Measurements from ENCODE around the gene EGFR.

EGFR gene

GRCh38 chr7:55118426-55118825, 99.6 kb downstream of the EGFR start:
- Histone ChIP-seq H3K9ac (no peak overlapping the region), H3K4me1 (no peaks in the 10 kb centered on the region), H3K4me3 (no peak overlapping the region), H3K4me2 (no peak overlapping the region), H3K27me3 (no peaks in the 10 kb centered on the region), H3K9me3 (no peaks in the 10 kb centered on the region), H3K36me3 (no peaks in the 10 kb centered on the region), H3K27ac (no peak overlapping the region), H4K20me1 (no peaks in the 10 kb centered on the region)
- TF ChIP-seq Cebpa-rat (IDR thresholded peaks at IDR 0.05): no peak

- Histone ChIP-seq H3K9me3 (no peaks in the 10 kb centered on the region), H3K4me1 (no peaks in the 10 kb centered on the region), H3K9ac (no peak overlapping the region), H3K27me3 (no peaks in the 10 kb centered on the region), H3K36me3 (no peaks in the 10 kb centered on the region), H3K4me3 (no peak overlapping the region), H4K20me1 (no peaks in the 10 kb centered on the region), H3K27ac (no peak overlapping the region), H3K4me2 (no peak overlapping the region)
- TF ChIP-seq Cebpa-rat (IDR thresholded peaks at IDR 0.05): no peak
Observed at GRCh38 chr7:55119571-55119970, 100.8 kb downstream of the EGFR start.

- Histone ChIP-seq H3K9me3 (no peaks in the 10 kb centered on the region), H3K27me3 (no peaks in the 10 kb centered on the region), H3K36me3 (no peaks in the 10 kb centered on the region), H3K4me2 (no peak overlapping the region), H3K4me3 (no peak overlapping the region), H4K20me1 (no peaks in the 10 kb centered on the region), H3K27ac (no peak overlapping the region), H3K9ac (no peak overlapping the region), H3K4me1 (no peaks in the 10 kb centered on the region)
- TF ChIP-seq Cebpa-rat (IDR thresholded peaks at IDR 0.05): no peak
Observed at GRCh38 chr7:55120074-55120473, 101.3 kb downstream of the EGFR start.

- no peak overlapping the region for H3K9ac ChIP-seq
- H3K4me2 ChIP-seq: no peak overlapping the region
- no peak overlapping the region for H3K4me3 ChIP-seq
- no peak for TF ChIP-seq Cebpa-rat (IDR thresholded peaks at IDR 0.05)
- no peaks in the 10 kb centered on the region for H4K20me1 ChIP-seq
- H3K27ac ChIP-seq: no peak overlapping the region
- H3K36me3 ChIP-seq: no peaks in the 10 kb centered on the region
- no peaks in the 10 kb centered on the region for H3K9me3 ChIP-seq
- H3K4me1 ChIP-seq: no peaks in the 10 kb centered on the region
- no peaks in the 10 kb centered on the region for H3K27me3 ChIP-seq
Observed at GRCh38 chr7:55120501-55121198, 101.8 kb downstream of the EGFR start.

- no peaks in the 10 kb centered on the region for H4K20me1 ChIP-seq
- H3K27me3 ChIP-seq: no peaks in the 10 kb centered on the region
- no peak overlapping the region for H3K4me2 ChIP-seq
- no peak overlapping the region for H3K9ac ChIP-seq
- H3K9me3 ChIP-seq: no peaks in the 10 kb centered on the region
- no peaks in the 10 kb centered on the region for H3K4me1 ChIP-seq
- H3K27ac ChIP-seq: no peak overlapping the region
- H3K4me3 ChIP-seq: no peak overlapping the region
- no peaks in the 10 kb centered on the region for H3K36me3 ChIP-seq
- no peak for TF ChIP-seq Cebpa-rat (IDR thresholded peaks at IDR 0.05)
Observed at GRCh38 chr7:55121249-55121648, 102.4 kb downstream of the EGFR start.

GRCh38 chr7:55122263-55122662, 103.4 kb downstream of the EGFR start:
- no peak for TF ChIP-seq Cebpa-rat (IDR thresholded peaks at IDR 0.05)
- H3K27me3 ChIP-seq: no peaks in the 10 kb centered on the region
- no peaks in the 10 kb centered on the region for H4K20me1 ChIP-seq
- H3K4me3 ChIP-seq: no peak overlapping the region
- no peak overlapping the region for H3K9ac ChIP-seq
- H3K36me3 ChIP-seq: no peaks in the 10 kb centered on the region
- no peaks in the 10 kb centered on the region for H3K4me1 ChIP-seq
- no peaks in the 10 kb centered on the region for H3K9me3 ChIP-seq
- no peak overlapping the region for H3K4me2 ChIP-seq
- H3K27ac ChIP-seq: no peak overlapping the region

- Histone ChIP-seq H3K36me3 (no peaks in the 10 kb centered on the region), H4K20me1 (no peaks in the 10 kb centered on the region), H3K4me1 (peaks cover 18% of the 10 kb centered on the region), H3K27ac (no peak overlapping the region), H3K4me2 (no peak overlapping the region), H3K4me3 (no peak overlapping the region), H3K9ac (no peak overlapping the region), H3K9me3 (no peaks in the 10 kb centered on the region), H3K27me3 (no peaks in the 10 kb centered on the region)
- no peak for TF ChIP-seq Cebpa-rat (IDR thresholded peaks at IDR 0.05)
Observed at GRCh38 chr7:55124989-55125875, 106.4 kb downstream of the EGFR start.

- no peak overlapping the region for H3K27ac ChIP-seq
- H3K4me1 ChIP-seq: peaks cover 27% of the 10 kb centered on the region
- no peak overlapping the region for H3K4me3 ChIP-seq
- H3K9ac ChIP-seq: no peak overlapping the region
- no peaks in the 10 kb centered on the region for H3K9me3 ChIP-seq
- no peak for TF ChIP-seq Cebpa-rat (IDR thresholded peaks at IDR 0.05)
- H4K20me1 ChIP-seq: no peaks in the 10 kb centered on the region
- H3K4me2 ChIP-seq: no peak overlapping the region
- no peaks in the 10 kb centered on the region for H3K27me3 ChIP-seq
- H3K36me3 ChIP-seq: no peaks in the 10 kb centered on the region
Observed at GRCh38 chr7:55127135-55127551, 108.3 kb downstream of the EGFR start.

- TF ChIP-seq Cebpa-rat (IDR thresholded peaks at IDR 0.05): no peak
- H3K27ac ChIP-seq: no peak overlapping the region
- H3K4me1 ChIP-seq: peaks cover 27% of the 10 kb centered on the region
- no peak overlapping the region for H3K4me3 ChIP-seq
- H3K9me3 ChIP-seq: no peaks in the 10 kb centered on the region
- H3K36me3 ChIP-seq: no peaks in the 10 kb centered on the region
- no peaks in the 10 kb centered on the region for H4K20me1 ChIP-seq
- H3K9ac ChIP-seq: no peak overlapping the region
- no peaks in the 10 kb centered on the region for H3K27me3 ChIP-seq
- H3K4me2 ChIP-seq: no peak overlapping the region
Observed at GRCh38 chr7:55127622-55128081, 108.8 kb downstream of the EGFR start.

Measured in BLaER1 (cell line).